Measurements from ENCODE around the gene PML.

Gene PML, protein sequence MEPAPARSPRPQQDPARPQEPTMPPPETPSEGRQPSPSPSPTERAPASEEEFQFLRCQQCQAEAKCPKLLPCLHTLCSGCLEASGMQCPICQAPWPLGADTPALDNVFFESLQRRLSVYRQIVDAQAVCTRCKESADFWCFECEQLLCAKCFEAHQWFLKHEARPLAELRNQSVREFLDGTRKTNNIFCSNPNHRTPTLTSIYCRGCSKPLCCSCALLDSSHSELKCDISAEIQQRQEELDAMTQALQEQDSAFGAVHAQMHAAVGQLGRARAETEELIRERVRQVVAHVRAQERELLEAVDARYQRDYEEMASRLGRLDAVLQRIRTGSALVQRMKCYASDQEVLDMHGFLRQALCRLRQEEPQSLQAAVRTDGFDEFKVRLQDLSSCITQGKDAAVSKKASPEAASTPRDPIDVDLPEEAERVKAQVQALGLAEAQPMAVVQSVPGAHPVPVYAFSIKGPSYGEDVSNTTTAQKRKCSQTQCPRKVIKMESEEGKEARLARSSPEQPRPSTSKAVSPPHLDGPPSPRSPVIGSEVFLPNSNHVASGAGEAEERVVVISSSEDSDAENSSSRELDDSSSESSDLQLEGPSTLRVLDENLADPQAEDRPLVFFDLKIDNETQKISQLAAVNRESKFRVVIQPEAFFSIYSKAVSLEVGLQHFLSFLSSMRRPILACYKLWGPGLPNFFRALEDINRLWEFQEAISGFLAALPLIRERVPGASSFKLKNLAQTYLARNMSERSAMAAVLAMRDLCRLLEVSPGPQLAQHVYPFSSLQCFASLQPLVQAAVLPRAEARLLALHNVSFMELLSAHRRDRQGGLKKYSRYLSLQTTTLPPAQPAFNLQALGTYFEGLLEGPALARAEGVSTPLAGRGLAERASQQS

GRCh38 chr15:73994413-73994883, at the start of gene PML:
Gene PML (plus strand): TSS chr15:73994716. CDS start chr15:73994813, 97 bp downstream.
- DNase-seq: peak; percentile 97 to 98

- no peak for DNase-seq
Observed at GRCh38 chr15:73945130-73945508, 49.4 kb upstream of the PML start.

GRCh38 chr15:73946046-73946721, 48.3 kb upstream of the PML start:
- no peak for DNase-seq

DNA sequence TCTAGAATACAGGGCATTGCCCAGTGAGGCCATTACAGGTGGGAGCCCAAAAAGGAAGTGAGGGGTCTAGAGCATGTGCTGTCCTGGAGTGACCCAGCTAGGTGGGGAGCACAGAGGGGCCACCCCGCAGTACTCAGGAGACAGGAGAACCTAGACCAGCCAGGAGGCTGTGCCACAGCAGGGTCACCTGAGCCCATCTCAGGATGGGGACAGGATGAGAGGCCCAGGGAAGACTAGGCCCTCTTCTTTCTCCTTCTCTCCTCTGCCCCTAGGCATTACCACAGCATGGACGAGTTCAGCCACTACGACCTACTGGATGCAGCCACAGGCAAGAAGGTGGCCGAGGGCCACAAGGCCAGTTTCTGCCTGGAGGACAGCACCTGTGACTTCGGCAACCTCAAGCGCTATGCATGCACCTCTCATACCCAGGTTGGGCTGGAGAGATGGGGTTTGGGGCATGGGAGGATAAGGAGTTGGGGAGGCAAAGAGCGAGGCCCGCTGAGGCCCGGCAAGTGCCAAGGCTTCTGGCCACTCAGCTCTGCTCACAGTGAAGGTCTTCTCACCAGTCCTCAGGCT, 47.6 kb upstream of the PML start:
- no peak for DNase-seq

DNA sequence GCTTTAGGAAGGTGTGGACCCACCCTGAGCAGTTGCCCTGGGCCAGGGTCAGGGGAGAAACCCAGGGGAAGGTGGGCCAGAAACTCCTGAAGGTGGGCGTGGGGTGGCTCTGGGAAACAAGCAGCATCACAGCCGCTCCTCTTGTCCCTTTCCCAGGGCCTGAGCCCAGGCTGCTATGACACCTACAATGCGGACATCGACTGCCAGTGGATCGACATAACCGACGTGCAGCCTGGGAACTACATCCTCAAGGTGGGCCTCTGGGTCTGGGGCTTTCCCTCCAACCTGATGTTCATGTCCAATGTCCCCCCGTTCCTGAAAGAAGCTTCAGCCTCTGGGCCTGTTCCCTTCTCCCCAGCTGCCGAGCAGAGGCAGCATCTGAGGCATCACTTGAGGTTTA, 46.9 kb upstream of the PML start:
- no peak for DNase-seq

DNA sequence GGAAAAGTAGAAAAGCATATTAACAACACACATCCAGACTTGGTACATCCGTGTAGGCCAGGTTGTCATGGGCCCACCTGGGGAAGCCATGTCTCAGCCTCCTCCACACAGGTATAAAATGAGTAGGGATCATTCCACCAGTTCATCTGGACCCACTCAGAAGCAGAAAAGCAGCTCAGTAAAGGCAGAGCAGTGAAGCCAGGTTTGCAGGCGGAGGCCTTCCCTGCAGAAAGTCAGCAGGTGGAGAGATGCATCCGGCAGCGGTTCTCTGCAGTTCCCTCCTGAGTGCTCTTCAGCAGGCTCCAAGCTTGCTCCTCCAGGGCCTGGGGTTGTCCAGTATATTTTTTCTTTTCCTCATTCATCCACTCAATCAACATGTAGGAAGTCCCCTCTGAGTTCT, 46.1 kb upstream of the PML start:
- no peak for DNase-seq

- DNase-seq: no peak
Observed at GRCh38 chr15:73948982-73949381, 45.5 kb upstream of the PML start.

GRCh38 chr15:73949496-73949895, 45.0 kb upstream of the PML start:
- DNase-seq: no peak

DNA sequence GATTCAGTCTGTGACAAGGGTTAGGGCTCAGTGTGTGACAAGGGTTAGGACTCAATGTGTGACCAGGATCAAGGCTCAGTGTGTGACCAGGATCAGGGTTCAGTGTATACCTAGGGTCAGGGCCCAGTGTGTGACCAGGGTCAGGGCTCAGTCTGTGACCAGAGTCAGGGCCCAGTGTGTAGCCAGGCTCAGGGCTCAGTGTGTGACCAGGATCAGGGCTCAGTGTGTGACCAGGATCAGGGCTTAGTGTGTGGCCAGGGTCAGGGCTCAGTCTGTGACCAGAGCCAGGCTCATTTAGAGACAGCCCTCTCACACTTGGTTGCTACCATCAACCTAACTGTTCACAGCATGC, 44.1 kb upstream of the PML start:
- no peak for DNase-seq

DNA sequence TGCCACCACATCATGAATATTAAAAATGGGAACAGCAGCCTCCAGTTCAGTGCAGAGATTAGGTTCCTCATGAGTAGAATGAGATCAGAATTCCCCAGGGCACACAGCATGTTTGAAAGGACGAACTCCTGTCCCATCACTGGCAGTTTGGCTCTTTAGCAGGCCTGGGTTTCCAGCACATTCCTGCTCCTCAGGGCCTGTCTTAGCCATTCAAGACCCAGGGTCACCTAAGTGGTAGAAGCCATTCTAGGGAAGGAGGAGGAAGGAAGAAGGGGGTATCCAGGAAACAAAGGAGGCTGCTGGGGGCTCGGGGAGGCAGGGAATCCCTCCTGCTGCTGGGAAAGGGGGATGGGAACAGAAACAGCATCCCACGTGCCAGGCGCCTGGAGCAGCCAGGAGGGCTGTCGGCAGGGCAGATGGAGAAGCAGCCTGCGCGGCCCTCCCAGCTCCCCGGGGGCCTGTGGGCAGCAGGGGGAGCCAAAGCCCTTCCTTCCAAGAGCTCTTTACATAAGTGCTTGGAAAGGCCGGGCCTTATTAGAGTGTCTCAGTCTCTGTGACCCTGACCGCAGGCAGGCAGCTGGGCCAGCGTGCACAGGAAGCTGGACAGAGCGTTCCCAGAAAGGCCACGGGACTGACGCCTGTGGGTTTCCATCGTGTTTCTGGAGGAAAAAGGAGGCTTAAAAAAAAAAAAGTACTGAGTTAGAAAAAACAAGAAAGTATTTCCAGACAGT, 43.5 kb upstream of the PML start:
- peak; percentile 80 to 91 for DNase-seq

- DNase-seq: no peak
Observed at GRCh38 chr15:73951601-73952000, 42.9 kb upstream of the PML start.

- no peak for DNase-seq
Observed at GRCh38 chr15:73952171-73952912, 42.2 kb upstream of the PML start.

DNA sequence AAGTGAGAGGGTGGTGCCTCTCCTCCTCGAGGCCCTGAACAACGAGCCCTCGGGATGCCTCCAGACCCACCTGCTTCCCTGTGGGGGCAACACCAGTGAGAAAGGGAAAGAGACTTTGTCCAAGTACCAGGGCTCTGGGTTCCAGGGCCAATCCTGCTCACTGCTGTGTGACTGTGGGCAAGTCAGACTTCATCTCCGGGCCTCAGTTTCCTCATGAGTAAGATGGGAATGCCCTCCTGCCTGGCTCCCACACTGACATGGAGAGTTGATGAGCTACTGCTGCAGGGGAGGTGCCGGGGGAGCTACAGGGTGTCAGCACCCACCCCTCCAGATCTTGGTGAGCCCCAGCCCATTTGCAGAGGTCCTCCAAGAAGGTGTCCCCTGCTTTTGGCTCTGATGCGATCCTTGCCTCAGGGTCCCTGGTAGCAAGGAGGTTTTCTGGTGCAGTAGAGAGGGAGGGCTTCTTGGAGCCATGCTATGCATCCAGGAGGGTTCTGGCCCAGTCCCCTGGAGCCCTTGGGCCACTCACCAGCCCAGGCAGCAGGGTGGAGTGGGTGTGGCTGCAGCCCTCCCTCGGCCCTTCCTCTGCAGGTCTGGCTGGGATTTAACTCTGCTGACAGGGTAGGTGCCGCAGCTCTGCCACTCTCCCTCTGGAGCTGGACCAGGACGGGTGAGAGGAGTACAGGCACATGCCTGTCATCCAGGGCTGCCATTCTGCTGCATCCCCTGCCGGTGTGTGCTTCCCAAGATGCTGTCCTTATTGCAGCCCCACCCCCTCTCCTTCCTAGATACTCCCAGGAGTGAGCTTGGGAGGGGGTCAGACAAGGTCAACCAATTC, 41.4 kb upstream of the PML start:
- no peak for DNase-seq

DNA sequence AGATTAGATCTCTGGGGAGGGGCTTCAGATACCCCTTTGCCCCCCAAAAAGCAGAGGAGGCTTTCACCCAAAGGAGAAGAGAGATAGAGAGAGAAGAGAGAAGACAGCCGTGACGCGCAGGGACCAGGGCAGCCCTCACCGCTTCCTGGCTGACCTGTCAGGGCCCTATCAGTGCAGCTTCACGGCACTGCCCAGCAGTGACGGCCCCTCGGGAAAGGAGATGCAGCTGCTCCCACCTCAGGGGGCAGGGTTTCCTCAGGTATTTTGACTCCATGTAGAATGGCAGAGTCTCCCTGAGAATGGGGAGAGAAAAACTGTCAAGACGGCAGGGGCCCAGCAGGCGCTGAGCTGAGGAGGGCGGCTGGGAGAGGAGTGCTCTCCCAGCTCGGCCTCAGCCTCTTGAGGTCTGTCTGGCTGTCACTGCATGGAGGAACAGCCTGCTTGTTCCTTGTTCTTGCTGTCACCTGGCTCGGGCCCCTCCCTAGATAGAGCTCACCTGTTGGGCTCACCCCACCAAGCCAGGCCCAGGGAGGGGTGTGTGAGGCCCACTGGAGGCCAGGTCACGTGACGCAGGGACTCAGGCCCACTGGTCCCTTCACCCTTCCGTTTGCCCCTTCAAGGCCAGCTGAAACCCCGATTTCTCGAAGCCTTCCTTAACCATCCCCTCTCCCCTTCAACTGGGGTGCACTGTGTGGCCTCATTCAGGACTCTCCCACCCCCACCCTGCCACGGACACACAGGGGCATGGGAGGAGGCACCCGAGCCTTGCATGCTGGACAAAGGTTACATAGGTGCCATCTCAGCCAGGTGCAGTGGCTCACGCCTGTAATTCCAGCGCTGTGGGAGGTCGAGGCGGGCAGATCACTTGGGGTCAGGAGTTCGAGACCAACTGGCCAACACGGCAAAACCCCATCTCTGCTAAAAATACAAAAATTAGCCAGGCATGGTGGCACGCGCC, 40.0 kb upstream of the PML start:
- no peak for DNase-seq

DNA sequence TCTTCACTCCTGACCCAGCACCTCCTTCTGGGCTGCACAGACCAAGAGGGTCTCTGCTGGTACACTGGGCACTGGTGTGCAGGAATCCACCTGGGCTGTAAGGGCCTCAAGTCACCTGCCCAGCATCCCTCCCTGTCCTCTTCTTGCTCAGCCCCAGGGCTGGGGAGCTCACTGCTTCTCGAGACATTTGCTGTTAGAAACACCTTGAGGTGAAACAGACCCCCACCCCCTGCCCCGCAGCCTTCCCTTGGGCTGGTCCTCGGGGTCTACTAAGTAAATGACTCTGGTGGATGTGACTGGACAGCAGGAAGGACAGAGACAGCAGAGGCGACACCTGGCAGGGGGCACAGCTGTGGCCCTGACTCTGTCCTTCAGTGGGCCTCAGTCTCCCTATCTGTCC, 39.2 kb upstream of the PML start:
- DNase-seq: no peak

GRCh38 chr15:73955861-73956742, 38.4 kb upstream of the PML start:
- no peak for DNase-seq

DNA sequence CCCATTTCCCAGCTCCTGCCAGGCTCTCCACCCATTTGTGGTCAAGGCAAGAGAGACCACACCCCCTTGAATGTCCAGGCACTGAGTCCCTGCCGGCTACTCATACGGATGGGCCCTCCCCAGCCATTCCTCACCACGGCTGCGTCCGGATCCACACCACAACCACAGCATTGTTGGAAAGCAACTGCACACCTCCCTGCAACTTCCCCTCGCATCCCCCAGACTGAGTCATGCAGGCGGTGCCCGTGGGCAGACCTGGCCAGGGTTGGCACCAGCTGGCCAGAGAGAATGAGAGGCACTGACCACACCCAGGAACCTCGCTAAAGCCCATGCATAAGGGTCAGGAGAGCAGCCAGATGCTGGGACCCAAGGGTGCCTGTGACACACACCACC, 37.8 kb upstream of the PML start:
- DNase-seq: peak; percentile 26 to 58

DNA sequence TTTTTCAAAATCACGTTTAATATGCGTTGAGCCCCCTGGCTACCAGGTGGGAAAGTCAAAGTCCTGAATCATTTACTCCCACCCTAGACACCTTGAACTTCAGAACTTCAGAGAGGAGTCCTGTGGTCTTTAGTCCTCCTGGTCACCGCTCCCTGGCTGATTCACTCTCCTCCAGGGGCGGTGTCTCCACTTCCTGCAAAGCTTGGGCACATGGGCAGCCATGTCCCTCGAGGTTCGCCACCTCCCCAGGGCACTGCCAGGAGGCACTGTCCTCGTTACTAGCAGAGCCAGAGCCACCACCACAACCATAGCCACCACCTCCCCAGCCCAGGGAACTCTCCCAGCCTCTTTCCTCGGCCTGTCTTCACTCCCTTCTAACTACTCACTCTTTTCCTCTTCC, 37.2 kb upstream of the PML start:
- DNase-seq: no peak

Measured in inflammatory macrophage treated with lipopolysaccharide for 1 hour (primary cell).